CD4-positive, alpha-beta T cell (primary cell): Measurements from ENCODE around the gene SEC61A1. TPM values are rescaled to one million over a fixed set of nuclear protein-coding genes. Genes with fewer than 3 reads are reported as not detected.

Experiments
- ATAC-seq: fragments of 200-7000 bp; cut with Tn5 transposase; one replicate; pipeline ENCODE4 v1.10.0; 2022; ENCODE audit warnings: mild to moderate bottlenecking; ENCODE audit not compliant: poor library complexity
- CTCF ChIA-PET: fragments of 350-600 bp; sonication (Branson Sonifier 250); formaldehyde crosslinking; loops from one replicate; lab custom pipeline; 2021; ENCODE audit warnings: antibody characterized with exemption, inconsistent platforms; lab: Charles Lee
- POLR2A ChIA-PET: fragments of 350-600 bp; sonication (Branson Sonifier 250); formaldehyde crosslinking; loops from one replicate; lab custom pipeline; 2021; ENCODE audit warnings: antibody characterized with exemption, inconsistent platforms; lab: Charles Lee
- DNase-seq, 14 experiments: peaks; one replicate each; pipeline ENCODE4 v3.0.0-alpha.2; 2013 to 2020; ENCODE audit warnings: mixed read lengths in 2 of 14
- H3K27ac ChIP-seq, 2 donors: one replicate each; pipeline versions ENCODE4 v1.5.1 to v1.7.0; 2013; ENCODE audit warnings: low read length in 2 of 2, low read depth in 1 of 2, mild to moderate bottlenecking in 1 of 2
- H3K27me3 ChIP-seq, 2 experiments: 1 replicate in 1 of 2; 2 replicates in 1 of 2; pipeline versions ENCODE4 v1.6.1 to v1.7.0; 2013; ENCODE audit warnings: low read length in 2 of 2, control low read depth in 1 of 2, mild to moderate bottlenecking in 1 of 2, moderate library complexity in 1 of 2; ENCODE audit not compliant: insufficient read depth in 2 of 2, control insufficient read depth in 1 of 2
- H3K36me3 ChIP-seq: one replicate; pipeline ENCODE4 v1.6.1; 2013; ENCODE audit warnings: low read length, control low read depth; ENCODE audit not compliant: insufficient read depth
- H3K4me1 ChIP-seq: one replicate; pipeline ENCODE4 v1.6.1; 2013; ENCODE audit warnings: low read length, control low read depth; ENCODE audit not compliant: insufficient read depth
- H3K4me3 ChIP-seq: one replicate; pipeline ENCODE4 v1.5.1; 2013; ENCODE audit warnings: mild to moderate bottlenecking, low read length, moderate library complexity
- H3K9me3 ChIP-seq, 2 experiments: 1 replicate in 1 of 2; 2 replicates in 1 of 2; pipeline versions ENCODE4 v1.6.1 to v1.7.0; 2013; ENCODE audit warnings: low read length in 2 of 2, mild to moderate bottlenecking in 2 of 2, control low read depth in 1 of 2, moderate library complexity in 1 of 2; ENCODE audit not compliant: control insufficient read depth in 1 of 2, insufficient read depth in 1 of 2
- H3K27ac Mint-ChIP-seq: one replicate; pipeline ENCODE4 v1.8.0; 2020; ENCODE audit warnings: mixed read lengths
- H3K27me3 Mint-ChIP-seq: one replicate; pipeline ENCODE4 v1.8.0; 2021; ENCODE audit warnings: mixed read lengths
- H3K36me3 Mint-ChIP-seq: one replicate; pipeline ENCODE4 v1.8.0; 2021; ENCODE audit warnings: low read depth, mixed read lengths
- H3K4me1 Mint-ChIP-seq: one replicate; pipeline ENCODE4 v1.8.0; 2021; ENCODE audit warnings: low read depth, mixed read lengths
- H3K4me3 Mint-ChIP-seq: one replicate; pipeline ENCODE4 v1.8.0; 2020; ENCODE audit warnings: mild to moderate bottlenecking, mixed read lengths
- H3K9me3 Mint-ChIP-seq: one replicate; pipeline ENCODE4 v1.8.0; 2020; ENCODE audit warnings: mixed read lengths
- CTCF ChIP-seq: fragments of 200-600 bp; IDR thresholded peaks from one replicate; pipeline ENCODE4 v1.8.0; 2022; ENCODE audit warnings: antibody characterized with exemption, mild to moderate bottlenecking
- intact Hi-C, 2 experiments: fragments of 100-400 bp; cut with DNase I in 1 of 2; cut with micrococcal nuclease in 1 of 2; formaldehyde crosslinking; loops; one replicate each; pipeline versions ENCODE4 v1.15.1 to v1.9.0; 2023 to 2025; cut with DNase I, micrococcal nuclease
- total RNA-seq, 174 experiments: library from RNA in 2 of 174; stranded (reverse) in 2 of 174; gene quantifications; one replicate each; pipeline ENCODE4 v1.2.3 and lab custom pipeline; 2021 to 2026

Gene SEC61A1
- total RNA-seq, 2 experiments from 2014 or later = 127 to 139 TPM

- no peaks in the 10 kb centered on the region for H3K9me3 Mint-ChIP-seq
- H3K27me3 Mint-ChIP-seq = no peaks in the 10 kb centered on the region
- POLR2A ChIA-PET = no interaction called here
- CTCF ChIA-PET = no interaction called here
- DNase-seq (no peak), ATAC-seq (no peak)
- Histone ChIP-seq H3K9me3 (peaks cover 0 to 8% of the 10 kb centered on the region in 2 experiments), H3K4me3 (no peak overlapping the region), H3K27me3 (no peaks in the 10 kb centered on the region), H3K36me3 (peaks cover 98% of the 10 kb centered on the region), H3K4me1 (no peaks in the 10 kb centered on the region), H3K27ac (no peak overlapping the region)
- peaks cover 95% of the 10 kb centered on the region for H3K36me3 Mint-ChIP-seq
- no peak overlapping the region for H3K4me3 Mint-ChIP-seq
- H3K27ac Mint-ChIP-seq = no peak overlapping the region
- intact Hi-C loops = no loop called here
- TF ChIP-seq CTCF = no peak
- H3K4me1 Mint-ChIP-seq = peaks cover 3% of the 10 kb centered on the region
These were observed 14.4 kb downstream of the SEC61A1 start for GRCh38 chr3:128066676-128067075.

- POLR2A ChIA-PET = no interaction called here
These were observed 15.3 kb downstream of the SEC61A1 start for GRCh38 chr3:128067489-128067888.

GRCh38 chr3:128068156-128068620 lies 16.0 kb downstream of the SEC61A1 start:
- Histone ChIP-seq H3K36me3 (peaks cover 96% of the 10 kb centered on the region), H3K27me3 (no peaks in the 10 kb centered on the region), H3K9me3 (peaks cover 0 to 8% of the 10 kb centered on the region in 2 experiments), H3K27ac (no peak overlapping the region), H3K4me3 (no peak overlapping the region), H3K4me1 (no peaks in the 10 kb centered on the region)
- peak; percentile 67 for TF ChIP-seq CTCF
- intact Hi-C loops = no loop called here
- ChIA-PET POLR2A (no interaction called here), CTCF (interaction anchor here (0.8 to 2.5 kb wide), 2 partner anchors 16 to 65 kb away, joined by 3 to 6 read pairs; no protein-coding TSS in a partner anchor)
- H3K4me3 Mint-ChIP-seq = no peak overlapping the region
- no peaks in the 10 kb centered on the region for H3K9me3 Mint-ChIP-seq
- peak overlapping the region; percentile 26 for H3K27ac Mint-ChIP-seq
- ATAC-seq = peak; percentile 76
- peak in 4 of 14 experiments; percentile 39 to 68 (median 57) for DNase-seq
- H3K4me1 Mint-ChIP-seq = peaks cover 3% of the 10 kb centered on the region
- peaks cover 83% of the 10 kb centered on the region for H3K36me3 Mint-ChIP-seq
- H3K27me3 Mint-ChIP-seq = no peaks in the 10 kb centered on the region

More at GRCh38 chr3:128067489-128067888, 15.3 kb downstream of the SEC61A1 start:
- CTCF ChIA-PET = interaction anchor here (0.8 kb wide), 1 partner anchor 16 kb away, joined by 3 read pairs; no protein-coding TSS in a partner anchor
- Mint-ChIP-seq H3K27ac (no peak overlapping the region), H3K4me1 (peaks cover 3% of the 10 kb centered on the region), H3K36me3 (peaks cover 90% of the 10 kb centered on the region), H3K27me3 (no peaks in the 10 kb centered on the region), H3K9me3 (no peaks in the 10 kb centered on the region), H3K4me3 (no peak overlapping the region)
- Histone ChIP-seq H3K9me3 (peaks cover 0 to 8% of the 10 kb centered on the region in 2 experiments), H3K36me3 (peaks cover 97% of the 10 kb centered on the region), H3K27ac (no peak overlapping the region), H3K4me1 (no peaks in the 10 kb centered on the region), H3K4me3 (no peak overlapping the region), H3K27me3 (no peaks in the 10 kb centered on the region)
- ATAC-seq = no peak
- intact Hi-C loops = no loop called here
- TF ChIP-seq CTCF = no peak
- DNase-seq = no peak
